ENCODE results near the gene UGGT2. TPM values are rescaled to one million over a fixed set of nuclear protein-coding genes. Genes with fewer than 3 reads are reported as not detected.

Gene UGGT2
- total RNA-seq, 3 donors from 2014 or later (not counting 1 experiment from before 2014, with no cell fraction given) = 0.63 to 1.4 (median 1.3) TPM

DNA sequence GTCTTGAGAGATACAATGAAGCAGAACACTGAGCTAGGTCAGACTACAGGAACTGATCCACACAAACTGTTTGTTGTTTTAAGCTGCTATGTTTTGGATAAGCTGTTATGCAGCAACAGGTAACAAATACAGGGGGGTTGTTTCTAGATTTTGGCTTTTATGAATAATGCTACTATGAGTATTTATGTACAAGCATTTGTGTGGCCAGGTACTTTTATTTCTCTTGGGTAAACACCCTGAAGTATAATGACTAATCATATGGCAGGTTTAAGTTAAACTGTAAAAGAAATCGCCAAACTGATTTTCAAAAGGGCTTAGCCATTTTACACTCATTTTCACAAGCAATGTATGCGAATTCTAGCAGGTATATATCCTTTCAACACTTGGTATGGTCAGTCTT is 210.3 kb downstream of the UGGT2 start:
- WGBS (ENCODE audit: insufficient coverage) = no CpG with 5 or more reads among the region's 2 CpGs
- DNase-seq = no peak
- Histone ChIP-seq H3K4me3 (ENCODE audit: low read length) (no peak overlapping the region), H3K9me3 (ENCODE audit: control insufficient read depth, insufficient read depth, low read length) (no peaks in the 10 kb centered on the region), H3K27me3 (ENCODE audit: control insufficient read depth, insufficient read depth, low read length) (no peaks in the 10 kb centered on the region), H3K27ac (ENCODE audit: low read length) (no peak overlapping the region), H3K4me1 (ENCODE audit: control insufficient read depth, insufficient read depth, low read length) (no peaks in the 10 kb centered on the region), H3K36me3 (ENCODE audit: control insufficient read depth, insufficient read depth, low read length) (no peaks in the 10 kb centered on the region)
- no peaks in the 10 kb centered on the region for H3K36me3 Mint-ChIP-seq
- no peak overlapping the region for H3K27ac Mint-ChIP-seq
- no peaks in the 10 kb centered on the region for H3K4me1 Mint-ChIP-seq
- TF ChIP-seq, protein P1, sequence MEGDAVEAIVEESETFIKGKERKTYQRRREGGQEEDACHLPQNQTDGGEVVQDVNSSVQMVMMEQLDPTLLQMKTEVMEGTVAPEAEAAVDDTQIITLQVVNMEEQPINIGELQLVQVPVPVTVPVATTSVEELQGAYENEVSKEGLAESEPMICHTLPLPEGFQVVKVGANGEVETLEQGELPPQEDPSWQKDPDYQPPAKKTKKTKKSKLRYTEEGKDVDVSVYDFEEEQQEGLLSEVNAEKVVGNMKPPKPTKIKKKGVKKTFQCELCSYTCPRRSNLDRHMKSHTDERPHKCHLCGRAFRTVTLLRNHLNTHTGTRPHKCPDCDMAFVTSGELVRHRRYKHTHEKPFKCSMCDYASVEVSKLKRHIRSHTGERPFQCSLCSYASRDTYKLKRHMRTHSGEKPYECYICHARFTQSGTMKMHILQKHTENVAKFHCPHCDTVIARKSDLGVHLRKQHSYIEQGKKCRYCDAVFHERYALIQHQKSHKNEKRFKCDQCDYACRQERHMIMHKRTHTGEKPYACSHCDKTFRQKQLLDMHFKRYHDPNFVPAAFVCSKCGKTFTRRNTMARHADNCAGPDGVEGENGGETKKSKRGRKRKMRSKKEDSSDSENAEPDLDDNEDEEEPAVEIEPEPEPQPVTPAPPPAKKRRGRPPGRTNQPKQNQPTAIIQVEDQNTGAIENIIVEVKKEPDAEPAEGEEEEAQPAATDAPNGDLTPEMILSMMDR (IDR thresholded peaks at IDR 0.05) = no peak
- no peak overlapping the region for H3K4me3 Mint-ChIP-seq
- ATAC-seq = no peak
- intact Hi-C loops (cut with micrococcal nuclease) = no loop called here
- no peaks in the 10 kb centered on the region for H3K27me3 Mint-ChIP-seq (ENCODE audit: low read depth in 2 of 2)
- no peaks in the 10 kb centered on the region for H3K9me3 Mint-ChIP-seq

DNA sequence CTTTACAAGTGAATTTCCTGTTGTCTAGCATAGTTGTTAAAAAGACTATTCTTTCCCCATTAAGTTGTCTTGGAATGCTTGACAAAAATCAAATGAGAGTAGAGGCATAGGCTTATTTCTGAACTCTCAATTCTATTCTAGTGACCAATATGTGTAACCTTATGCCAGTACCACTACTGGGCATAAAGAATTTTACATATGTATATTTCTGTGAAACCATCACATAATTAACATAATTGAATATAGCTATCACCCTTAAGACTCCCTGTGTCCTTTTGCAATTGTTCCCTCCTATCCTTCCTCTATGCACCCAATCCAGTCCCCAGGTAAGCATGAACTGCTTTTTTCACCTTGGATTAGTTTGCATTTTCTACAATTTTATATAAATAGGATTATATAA is 211.3 kb downstream of the UGGT2 start:
- TF ChIP-seq, protein P1 (IDR thresholded peaks at IDR 0.05) = no peak
- H3K36me3 ChIP-seq (ENCODE audit: control insufficient read depth, insufficient read depth, low read length) = no peaks in the 10 kb centered on the region
- H3K27me3 ChIP-seq (ENCODE audit: control insufficient read depth, insufficient read depth, low read length) = no peaks in the 10 kb centered on the region
- no peaks in the 10 kb centered on the region for H3K36me3 Mint-ChIP-seq
- H3K4me1 Mint-ChIP-seq = no peaks in the 10 kb centered on the region
- H3K27ac ChIP-seq (ENCODE audit: low read length) = no peak overlapping the region
- DNase-seq (no peak), ATAC-seq (no peak)
- no peak overlapping the region for H3K4me3 Mint-ChIP-seq
- intact Hi-C loops (cut with micrococcal nuclease) = no loop called here
- no peak overlapping the region for H3K4me3 ChIP-seq (ENCODE audit: low read length)
- no peaks in the 10 kb centered on the region for H3K4me1 ChIP-seq (ENCODE audit: control insufficient read depth, insufficient read depth, low read length)
- no peaks in the 10 kb centered on the region for H3K27me3 Mint-ChIP-seq (ENCODE audit: low read depth in 2 of 2)
- no peaks in the 10 kb centered on the region for H3K9me3 ChIP-seq (ENCODE audit: control insufficient read depth, insufficient read depth, low read length)
- H3K9me3 Mint-ChIP-seq = no peaks in the 10 kb centered on the region
- no peak overlapping the region for H3K27ac Mint-ChIP-seq

DNA sequence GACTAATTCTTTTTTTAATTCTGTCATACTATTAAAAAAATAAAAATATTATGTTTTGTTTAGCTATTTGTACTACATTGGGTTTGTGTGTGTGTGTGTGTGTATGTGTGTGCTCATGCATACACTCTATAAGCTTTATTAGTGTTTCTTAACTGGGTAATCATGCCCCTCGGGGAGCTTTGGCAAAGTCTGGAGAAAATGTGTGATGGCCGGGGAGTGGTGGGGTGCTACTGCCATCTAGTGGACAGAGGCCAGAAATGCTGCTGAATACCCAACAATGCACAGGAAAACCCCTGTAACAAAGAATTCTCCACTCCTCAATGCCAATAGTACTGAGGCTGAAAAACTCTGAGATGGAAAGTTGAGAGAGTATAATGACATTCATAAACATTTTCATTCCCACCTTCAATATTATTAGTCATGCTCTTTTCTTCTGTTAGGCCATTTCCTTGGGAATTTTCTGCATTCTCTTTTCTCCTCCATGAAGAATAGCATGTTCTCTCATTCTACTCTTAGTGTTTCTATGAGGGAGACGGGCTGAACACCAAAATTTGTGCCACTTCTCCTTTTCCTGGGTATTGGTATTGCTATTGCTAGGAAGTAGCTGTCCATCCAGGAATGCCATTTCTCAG is 219.0 kb downstream of the UGGT2 start:
- 0% methylated on average over 1 of the region's 3 CpGs for WGBS (ENCODE audit: insufficient coverage)
- no peaks in the 10 kb centered on the region for H3K27me3 ChIP-seq (ENCODE audit: control insufficient read depth, insufficient read depth, low read length)
- H3K9me3 Mint-ChIP-seq = no peaks in the 10 kb centered on the region
- no peaks in the 10 kb centered on the region for H3K36me3 ChIP-seq (ENCODE audit: control insufficient read depth, insufficient read depth, low read length)
- ATAC-seq = peak; percentile 82 to 93 (median 90)
- DNase-seq = peak; percentile 47 to 83
- no peak overlapping the region for H3K27ac Mint-ChIP-seq
- no peak overlapping the region for H3K4me3 Mint-ChIP-seq
- no peaks in the 10 kb centered on the region for H3K36me3 Mint-ChIP-seq
- no peaks in the 10 kb centered on the region for H3K4me1 Mint-ChIP-seq
- H3K4me3 ChIP-seq (ENCODE audit: low read length) = no peak overlapping the region
- intact Hi-C loops (cut with micrococcal nuclease) = loop anchor here (1.0 to 10.0 kb wide), 4 partner anchors 210 to 429 kb away; no protein-coding TSS in a partner anchor
- peaks cover 0 to 2% of the 10 kb centered on the region in 2 donors for H3K27me3 Mint-ChIP-seq (ENCODE audit: low read depth in 2 of 2)
- no peaks in the 10 kb centered on the region for H3K4me1 ChIP-seq (ENCODE audit: control insufficient read depth, insufficient read depth, low read length)
- no peak overlapping the region for H3K27ac ChIP-seq (ENCODE audit: low read length)
- TF ChIP-seq, protein P1 (IDR thresholded peaks at IDR 0.05) = peak; percentile 97
- no peaks in the 10 kb centered on the region for H3K9me3 ChIP-seq (ENCODE audit: control insufficient read depth, insufficient read depth, low read length)

DNA sequence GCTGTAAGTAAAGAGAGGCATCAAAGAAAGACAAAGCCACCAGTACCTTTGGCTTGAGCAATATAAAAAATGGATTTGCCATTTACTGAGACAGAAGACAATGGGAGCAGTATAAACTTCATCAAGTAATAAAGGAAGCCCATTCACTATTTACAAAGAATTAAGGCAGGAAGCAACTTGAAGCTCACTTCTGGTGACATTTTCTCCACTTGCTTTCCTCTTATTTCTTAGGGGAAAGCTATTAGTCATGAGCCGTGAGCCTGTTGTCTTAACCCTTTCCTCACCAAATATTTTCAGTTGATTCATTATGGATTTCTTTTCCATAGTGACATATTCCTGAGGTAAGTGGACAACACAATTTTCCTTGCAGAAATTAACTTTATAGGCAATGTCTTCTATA is 219.5 kb downstream of the UGGT2 start:
- Mint-ChIP-seq H3K9me3 (no peaks in the 10 kb centered on the region), H3K4me3 (no peak overlapping the region), H3K4me1 (no peaks in the 10 kb centered on the region), H3K36me3 (no peaks in the 10 kb centered on the region), H3K27ac (no peak overlapping the region), H3K27me3 (ENCODE audit: low read depth in 2 of 2) (peaks cover 0 to 2% of the 10 kb centered on the region in 2 donors)
- no CpG with 5 or more reads among the region's 1 CpG for WGBS (ENCODE audit: insufficient coverage)
- TF ChIP-seq, protein P1 (IDR thresholded peaks at IDR 0.05) = no peak
- Histone ChIP-seq H3K4me3 (ENCODE audit: low read length) (no peak overlapping the region), H3K36me3 (ENCODE audit: control insufficient read depth, insufficient read depth, low read length) (no peaks in the 10 kb centered on the region), H3K9me3 (ENCODE audit: control insufficient read depth, insufficient read depth, low read length) (no peaks in the 10 kb centered on the region), H3K4me1 (ENCODE audit: control insufficient read depth, insufficient read depth, low read length) (no peaks in the 10 kb centered on the region), H3K27ac (ENCODE audit: low read length) (no peak overlapping the region), H3K27me3 (ENCODE audit: control insufficient read depth, insufficient read depth, low read length) (no peaks in the 10 kb centered on the region)
- ATAC-seq (no peak), DNase-seq (no peak)
- intact Hi-C loops (cut with micrococcal nuclease) = loop anchor here (1.0 to 10.0 kb wide), 4 partner anchors 209 to 429 kb away; no protein-coding TSS in a partner anchor
